Neutrophil (primary cell): Measurements from ENCODE around the gene DUSP15.
"Not testable (repeated sequence)": the region's sequence is repeated elsewhere in the genome, so short reads cannot be mapped to it uniquely, and the experiment has no call there.

Experiments
- H3K27ac ChIP-seq: fragments of 200-600 bp; sonication (generic); 2 replicates; pipeline ENCODE4 v1.5.1; 2016; ENCODE audit warnings: mild to moderate bottlenecking, moderate library complexity
- H3K27me3 ChIP-seq: fragments of 200-600 bp; sonication (generic); 2 replicates; pipeline ENCODE4 v1.6.0; 2016; ENCODE audit warnings: mild to moderate bottlenecking
- H3K36me3 ChIP-seq: fragments of 200-600 bp; sonication (generic); 2 replicates; pipeline ENCODE4 v1.5.1; 2017
- H3K4me1 ChIP-seq, 2 experiments: fragments of 200-600 bp in 1 of 2; sonication (generic) in 1 of 2; 1 replicate in 1 of 2; 2 replicates in 1 of 2; pipeline versions ENCODE4 v1.5.1 to v1.6.1; 2013 to 2016; ENCODE audit warnings: low read depth in 1 of 2, low read length in 1 of 2, mild to moderate bottlenecking in 1 of 2, moderate library complexity in 1 of 2; ENCODE audit not compliant: control insufficient read depth in 1 of 2, insufficient read depth in 1 of 2
- H3K4me3 ChIP-seq, 2 experiments: fragments of 200-600 bp in 1 of 2; sonication (generic) in 1 of 2; 1 replicate in 1 of 2; 2 replicates in 1 of 2; pipeline ENCODE4 v1.5.1; 2013 to 2016; ENCODE audit warnings: low read depth in 1 of 2, low read length in 1 of 2, mild to moderate bottlenecking in 1 of 2, moderate library complexity in 1 of 2
- H3K9me3 ChIP-seq: fragments of 200-600 bp; sonication (generic); 2 replicates; pipeline ENCODE4 v1.5.1; 2016
- CTCF ChIP-seq: fragments of 200-600 bp; sonication (generic); IDR thresholded peaks from 2 replicates; pipeline ENCODE4 v1.5.1; 2016; ENCODE audit warnings: antibody characterized with exemption

DUSP15 gene

GRCh38 chr20:31830406-31830981 lies 39.8 kb downstream of the DUSP15 start:
- H3K27ac ChIP-seq = no peak overlapping the region
- no peaks in the 10 kb centered on the region for H3K9me3 ChIP-seq
- H3K4me1 ChIP-seq = peaks cover 0 to under 1% of the 10 kb centered on the region in 2 experiments
- TF ChIP-seq CTCF = no peak
- H3K36me3 ChIP-seq = no peaks in the 10 kb centered on the region
- peaks cover 2% of the 10 kb centered on the region for H3K27me3 ChIP-seq
- H3K4me3 ChIP-seq = no peak overlapping the region

GRCh38 chr20:31829731-31830130 lies 40.6 kb downstream of the DUSP15 start:
- H3K27ac ChIP-seq = no peak overlapping the region
- H3K9me3 ChIP-seq = no peaks in the 10 kb centered on the region
- H3K4me3 ChIP-seq = no peak overlapping the region
- no peaks in the 10 kb centered on the region for H3K27me3 ChIP-seq
- no peak for TF ChIP-seq CTCF
- H3K36me3 ChIP-seq = no peaks in the 10 kb centered on the region
- H3K4me1 ChIP-seq = no peaks in the 10 kb centered on the region

GRCh38 chr20:31828016-31828415 lies 42.3 kb downstream of the DUSP15 start:
- not testable (repeated sequence) for H3K27me3 ChIP-seq, H3K36me3 ChIP-seq, H3K9me3 ChIP-seq, H3K4me1 ChIP-seq, H3K27ac ChIP-seq, H3K4me3 ChIP-seq

GRCh38 chr20:31827059-31827458 lies 43.3 kb downstream of the DUSP15 start:
- H3K36me3 ChIP-seq = no peaks in the 10 kb centered on the region
- H3K4me3 ChIP-seq = no peak overlapping the region
- H3K27ac ChIP-seq = no peak overlapping the region
- H3K27me3 ChIP-seq = peaks cover 7% of the 10 kb centered on the region
- no peaks in the 10 kb centered on the region for H3K9me3 ChIP-seq
- no peak for TF ChIP-seq CTCF
- H3K4me1 ChIP-seq = peaks cover 3 to 7% of the 10 kb centered on the region in 2 experiments

- Histone ChIP-seq H3K27me3 (peaks cover 8% of the 10 kb centered on the region), H3K4me1 (peaks cover 3 to 7% of the 10 kb centered on the region in 2 experiments), H3K9me3 (no peaks in the 10 kb centered on the region), H3K27ac (no peak overlapping the region), H3K4me3 (no peak overlapping the region), H3K36me3 (no peaks in the 10 kb centered on the region)
- TF ChIP-seq CTCF = no peak
Measured at GRCh38 chr20:31826074-31826473, 44.3 kb downstream of the DUSP15 start.

- no peaks in the 10 kb centered on the region for H3K36me3 ChIP-seq
- H3K9me3 ChIP-seq = no peaks in the 10 kb centered on the region
- H3K27ac ChIP-seq = no peak overlapping the region
- peaks cover 3 to 7% of the 10 kb centered on the region in 2 experiments for H3K4me1 ChIP-seq
- H3K4me3 ChIP-seq = no peak overlapping the region
- no peak for TF ChIP-seq CTCF
- H3K27me3 ChIP-seq = peaks cover 8% of the 10 kb centered on the region
Measured at GRCh38 chr20:31824554-31825313, 45.6 kb downstream of the DUSP15 start.
